H1 (cell line): ENCODE measurements around the gene LIPI. TPM values are rescaled to one million over a fixed set of nuclear protein-coding genes. Genes with fewer than 3 reads are reported as not detected.

Experiments used
- TEAD4 ChIP-seq: IDR thresholded peaks from 2 replicates; pipeline ENCODE4 v1.6.1; 2012; ENCODE audit warnings: low read depth, low read length, inconsistent platforms, mixed read lengths
- polyA plus RNA-seq, 7 experiments: library from polyadenylated mRNA; depleted of rRNA in 3 of 7; stranded (reverse) in 5 of 7; unstranded in 2 of 7; fragments of >200 nt in 5 of 7; fragments of 200-250 nt in 2 of 7; gene quantifications; 1 replicate in 5 of 7; 2 replicates in 1 of 7; 4 replicates in 1 of 7; pipeline versions ENCODE4 v1.2.1 to v1.2.3, GENCODE V29; 2011 to 2013; ENCODE audit warnings: missing spikeins in 2 of 7, mixed read lengths in 2 of 7
- total RNA-seq: library from RNA; stranded (reverse); fragmentation: NEBNext Ultra II Directional; extraction: Animal tissue kit (Norgen Biotek cat#: 25700); gene quantifications from 2 replicates; pipeline ENCODE4 v1.2.1, GENCODE V29; 2021
- TF ChIP-seq, protein P1 (sequence below): fragments of 300-600 bp; sonication (generic); IDR thresholded peaks from 2 replicates; pipeline ENCODE4 v1.7.1; 2012; ENCODE audit warnings: low read length, moderate library complexity, mild to moderate bottlenecking, inconsistent platforms; ENCODE audit not compliant: insufficient replicate concordance

LIPI gene
- total and polyA plus RNA-seq, 2 of the 8 experiments (the other 6 are each of a cell fraction or from before 2014, with no cell fraction given) = not detected

DNA sequence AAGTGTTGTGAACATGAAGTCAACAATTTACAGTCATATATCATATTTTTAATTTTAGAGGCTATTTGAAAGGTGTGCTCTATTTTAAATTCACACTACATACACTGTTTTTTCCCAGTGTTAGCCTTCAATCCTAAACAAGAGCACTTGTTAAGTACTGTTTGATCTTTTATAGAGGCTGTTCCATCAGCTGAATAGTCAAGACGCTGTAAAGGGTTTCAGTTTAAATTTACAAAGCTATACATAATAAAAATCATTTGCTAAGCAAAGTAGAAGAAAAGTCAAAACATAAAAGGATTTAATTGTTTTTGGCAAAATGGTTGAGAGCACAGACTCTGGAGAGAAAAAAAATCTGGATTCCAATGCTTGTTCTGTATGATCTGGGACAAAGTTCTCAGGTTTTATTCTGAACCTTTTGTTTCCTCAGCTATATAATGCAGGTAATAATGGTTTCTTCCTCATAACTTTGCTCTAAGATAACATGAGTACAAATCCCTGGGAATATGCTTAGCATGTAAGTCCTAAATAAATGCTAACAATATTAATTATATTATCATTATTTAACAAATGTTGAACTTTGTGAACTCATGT, 49.5 kb upstream of the LIPI start (continued):
- TF ChIP-seq, protein P1, sequence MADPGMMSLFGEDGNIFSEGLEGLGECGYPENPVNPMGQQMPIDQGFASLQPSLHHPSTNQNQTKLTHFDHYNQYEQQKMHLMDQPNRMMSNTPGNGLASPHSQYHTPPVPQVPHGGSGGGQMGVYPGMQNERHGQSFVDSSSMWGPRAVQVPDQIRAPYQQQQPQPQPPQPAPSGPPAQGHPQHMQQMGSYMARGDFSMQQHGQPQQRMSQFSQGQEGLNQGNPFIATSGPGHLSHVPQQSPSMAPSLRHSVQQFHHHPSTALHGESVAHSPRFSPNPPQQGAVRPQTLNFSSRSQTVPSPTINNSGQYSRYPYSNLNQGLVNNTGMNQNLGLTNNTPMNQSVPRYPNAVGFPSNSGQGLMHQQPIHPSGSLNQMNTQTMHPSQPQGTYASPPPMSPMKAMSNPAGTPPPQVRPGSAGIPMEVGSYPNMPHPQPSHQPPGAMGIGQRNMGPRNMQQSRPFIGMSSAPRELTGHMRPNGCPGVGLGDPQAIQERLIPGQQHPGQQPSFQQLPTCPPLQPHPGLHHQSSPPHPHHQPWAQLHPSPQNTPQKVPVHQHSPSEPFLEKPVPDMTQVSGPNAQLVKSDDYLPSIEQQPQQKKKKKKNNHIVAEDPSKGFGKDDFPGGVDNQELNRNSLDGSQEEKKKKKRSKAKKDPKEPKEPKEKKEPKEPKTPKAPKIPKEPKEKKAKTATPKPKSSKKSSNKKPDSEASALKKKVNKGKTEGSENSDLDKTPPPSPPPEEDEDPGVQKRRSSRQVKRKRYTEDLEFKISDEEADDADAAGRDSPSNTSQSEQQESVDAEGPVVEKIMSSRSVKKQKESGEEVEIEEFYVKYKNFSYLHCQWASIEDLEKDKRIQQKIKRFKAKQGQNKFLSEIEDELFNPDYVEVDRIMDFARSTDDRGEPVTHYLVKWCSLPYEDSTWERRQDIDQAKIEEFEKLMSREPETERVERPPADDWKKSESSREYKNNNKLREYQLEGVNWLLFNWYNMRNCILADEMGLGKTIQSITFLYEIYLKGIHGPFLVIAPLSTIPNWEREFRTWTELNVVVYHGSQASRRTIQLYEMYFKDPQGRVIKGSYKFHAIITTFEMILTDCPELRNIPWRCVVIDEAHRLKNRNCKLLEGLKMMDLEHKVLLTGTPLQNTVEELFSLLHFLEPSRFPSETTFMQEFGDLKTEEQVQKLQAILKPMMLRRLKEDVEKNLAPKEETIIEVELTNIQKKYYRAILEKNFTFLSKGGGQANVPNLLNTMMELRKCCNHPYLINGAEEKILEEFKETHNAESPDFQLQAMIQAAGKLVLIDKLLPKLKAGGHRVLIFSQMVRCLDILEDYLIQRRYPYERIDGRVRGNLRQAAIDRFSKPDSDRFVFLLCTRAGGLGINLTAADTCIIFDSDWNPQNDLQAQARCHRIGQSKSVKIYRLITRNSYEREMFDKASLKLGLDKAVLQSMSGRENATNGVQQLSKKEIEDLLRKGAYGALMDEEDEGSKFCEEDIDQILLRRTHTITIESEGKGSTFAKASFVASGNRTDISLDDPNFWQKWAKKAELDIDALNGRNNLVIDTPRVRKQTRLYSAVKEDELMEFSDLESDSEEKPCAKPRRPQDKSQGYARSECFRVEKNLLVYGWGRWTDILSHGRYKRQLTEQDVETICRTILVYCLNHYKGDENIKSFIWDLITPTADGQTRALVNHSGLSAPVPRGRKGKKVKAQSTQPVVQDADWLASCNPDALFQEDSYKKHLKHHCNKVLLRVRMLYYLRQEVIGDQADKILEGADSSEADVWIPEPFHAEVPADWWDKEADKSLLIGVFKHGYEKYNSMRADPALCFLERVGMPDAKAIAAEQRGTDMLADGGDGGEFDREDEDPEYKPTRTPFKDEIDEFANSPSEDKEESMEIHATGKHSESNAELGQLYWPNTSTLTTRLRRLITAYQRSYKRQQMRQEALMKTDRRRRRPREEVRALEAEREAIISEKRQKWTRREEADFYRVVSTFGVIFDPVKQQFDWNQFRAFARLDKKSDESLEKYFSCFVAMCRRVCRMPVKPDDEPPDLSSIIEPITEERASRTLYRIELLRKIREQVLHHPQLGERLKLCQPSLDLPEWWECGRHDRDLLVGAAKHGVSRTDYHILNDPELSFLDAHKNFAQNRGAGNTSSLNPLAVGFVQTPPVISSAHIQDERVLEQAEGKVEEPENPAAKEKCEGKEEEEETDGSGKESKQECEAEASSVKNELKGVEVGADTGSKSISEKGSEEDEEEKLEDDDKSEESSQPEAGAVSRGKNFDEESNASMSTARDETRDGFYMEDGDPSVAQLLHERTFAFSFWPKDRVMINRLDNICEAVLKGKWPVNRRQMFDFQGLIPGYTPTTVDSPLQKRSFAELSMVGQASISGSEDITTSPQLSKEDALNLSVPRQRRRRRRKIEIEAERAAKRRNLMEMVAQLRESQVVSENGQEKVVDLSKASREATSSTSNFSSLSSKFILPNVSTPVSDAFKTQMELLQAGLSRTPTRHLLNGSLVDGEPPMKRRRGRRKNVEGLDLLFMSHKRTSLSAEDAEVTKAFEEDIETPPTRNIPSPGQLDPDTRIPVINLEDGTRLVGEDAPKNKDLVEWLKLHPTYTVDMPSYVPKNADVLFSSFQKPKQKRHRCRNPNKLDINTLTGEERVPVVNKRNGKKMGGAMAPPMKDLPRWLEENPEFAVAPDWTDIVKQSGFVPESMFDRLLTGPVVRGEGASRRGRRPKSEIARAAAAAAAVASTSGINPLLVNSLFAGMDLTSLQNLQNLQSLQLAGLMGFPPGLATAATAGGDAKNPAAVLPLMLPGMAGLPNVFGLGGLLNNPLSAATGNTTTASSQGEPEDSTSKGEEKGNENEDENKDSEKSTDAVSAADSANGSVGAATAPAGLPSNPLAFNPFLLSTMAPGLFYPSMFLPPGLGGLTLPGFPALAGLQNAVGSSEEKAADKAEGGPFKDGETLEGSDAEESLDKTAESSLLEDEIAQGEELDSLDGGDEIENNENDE = no peak
- TF ChIP-seq TEAD4 = no peak
